Measurements from ENCODE around the gene B3GALT6. TPM values are rescaled to one million over a fixed set of nuclear protein-coding genes. Genes with fewer than 3 reads are reported as not detected.
"Not testable (repeated sequence)": the region's sequence is repeated elsewhere in the genome, so short reads cannot be mapped to it uniquely, and the experiment has no call there.

Gene B3GALT6
- total RNA-seq: 10 to 100 TPM; 21.4 to 23.6 TPM
- 10 to 100 TPM in 2 of 3 donors, 1 to 10 TPM in 1; 8.8 to 24.6 (median 14.6) TPM for polyA plus RNA-seq
- 10.8 to 74.3 (median 34.6) reads per million in 6 experiments for total RNA-seq

GRCh38 chr1:1232208-1232795 is at the start of gene B3GALT6:
TSS of gene B3GALT6 (plus strand) at chr1:1232237. CDS start at chr1:1232279, 42 bp downstream.
- Mint-ChIP-seq H3K36me3 (peaks cover 0 to 11% (median 0%) of the 10 kb centered on the region in 3 donors), H3K27ac (peak within 1 kb of the TSS; percentile 74 to 97 (median 92)), H3K4me3 (peak within 1 kb of the TSS; percentile 83 to 96 (median 91)), H3K27me3 (no peaks in the 10 kb centered on the region), H3K9me3 (no peaks in the 10 kb centered on the region), H3K4me1 (peaks cover 14 to 45% (median 37%) of the 10 kb centered on the region in 4 donors)
- DNase-seq (no peak), ATAC-seq (peak in 1 of 2 donors; percentile 75)
- POLR2A ChIA-PET: interaction anchor here (0.6 to 1.6 kb wide), 5 partner anchors 17 to 74 kb away, joined by 3 to 6 read pairs (median 4); partner anchors contain the start of gene UBE2J2

- Mint-ChIP-seq H3K9me3 (no peaks in the 10 kb centered on the region), H3K27me3 (peaks cover 0 to 12% (median 0%) of the 10 kb centered on the region in 5 donors), H3K27ac (no peak overlapping the region), H3K36me3 (no peaks in the 10 kb centered on the region), H3K4me1 (peaks cover 3 to 15% (median 8%) of the 10 kb centered on the region in 4 donors), H3K4me3 (no peak overlapping the region)
- ATAC-seq: no peak
- DNase-seq: peak in 2 of 10 donors; percentile 9 to 60
- POLR2A ChIA-PET: no interaction called here
Measured at GRCh38 chr1:1182491-1183220, 49.4 kb upstream of the B3GALT6 start.

GRCh38 chr1:1183221-1183747 is 48.8 kb upstream of the B3GALT6 start:
- H3K36me3 Mint-ChIP-seq: no peaks in the 10 kb centered on the region
- no peak overlapping the region for H3K27ac Mint-ChIP-seq
- H3K4me1 Mint-ChIP-seq: peaks cover 3 to 15% (median 8%) of the 10 kb centered on the region in 4 donors
- no peaks in the 10 kb centered on the region for H3K9me3 Mint-ChIP-seq
- H3K27me3 Mint-ChIP-seq: peaks cover 0 to 12% (median 0%) of the 10 kb centered on the region in 5 donors
- peak overlapping the region in 3 of 10 donors; percentile 27 to 39 (median 38) for H3K4me3 Mint-ChIP-seq
- POLR2A ChIA-PET: no interaction called here
- DNase-seq (peak in 1 of 10 donors; percentile 5), ATAC-seq (no peak)

DNA sequence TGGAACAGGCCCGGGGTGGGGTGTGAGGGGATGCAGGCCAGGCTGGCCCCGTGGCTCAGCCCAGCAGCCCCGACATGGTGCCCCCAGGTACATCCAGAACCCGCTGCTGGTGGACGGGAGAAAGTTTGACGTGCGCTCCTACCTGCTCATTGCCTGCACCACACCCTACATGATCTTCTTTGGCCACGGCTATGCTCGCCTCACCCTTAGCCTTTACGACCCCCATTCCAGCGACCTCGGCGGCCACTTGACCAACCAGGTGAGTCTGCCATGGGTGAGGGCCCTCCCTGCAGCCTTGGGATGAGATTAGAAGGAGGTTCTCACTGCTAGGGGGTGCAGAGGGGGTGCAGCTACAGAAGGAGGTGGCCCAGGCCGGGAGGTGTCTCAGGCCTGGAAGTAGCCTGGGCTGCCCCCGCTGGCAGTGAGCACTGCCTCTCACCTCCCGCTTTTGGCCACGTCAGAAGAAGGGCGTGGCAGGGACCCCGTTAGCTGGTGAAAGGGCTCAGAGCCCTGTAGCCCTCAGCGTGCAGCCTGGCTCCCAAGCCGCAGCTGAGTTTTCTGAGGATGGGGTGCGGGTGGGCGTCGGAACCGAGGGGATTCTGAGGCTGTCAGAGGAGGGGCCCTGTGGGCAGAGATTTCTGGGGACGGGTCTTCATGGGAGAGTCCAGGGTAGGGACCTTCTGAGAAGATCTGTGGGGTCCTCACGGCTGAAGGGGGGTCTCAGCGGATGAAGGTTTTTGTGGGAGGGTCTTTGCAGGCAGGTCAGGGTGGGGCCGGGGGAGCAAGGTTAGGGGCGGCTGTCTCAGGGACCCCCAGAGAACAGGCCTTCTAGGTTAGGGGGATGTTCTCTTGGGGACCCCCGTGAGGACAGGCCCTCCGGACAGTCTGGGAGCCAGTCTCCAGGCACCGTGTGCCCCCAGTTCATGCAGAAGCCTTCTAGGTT is 47.9 kb upstream of the B3GALT6 start:
- peak overlapping the region in 1 of 10 donors; percentile 38 for H3K4me3 Mint-ChIP-seq
- H3K27ac Mint-ChIP-seq: no peak overlapping the region
- H3K27me3 Mint-ChIP-seq: peaks cover 0 to 12% (median 0%) of the 10 kb centered on the region in 5 donors
- ATAC-seq (no peak), DNase-seq (no peak)
- peaks cover 0 to 5% (median 0%) of the 10 kb centered on the region in 9 donors for H3K9me3 Mint-ChIP-seq
- POLR2A ChIA-PET: interaction anchor here (0.6 kb wide), 1 partner anchor 67 kb away, joined by 5 read pairs; no protein-coding TSS in a partner anchor
- no peaks in the 10 kb centered on the region for H3K36me3 Mint-ChIP-seq
- H3K4me1 Mint-ChIP-seq: peaks cover 3 to 15% (median 8%) of the 10 kb centered on the region in 4 donors

GRCh38 chr1:1185101-1185765 is 46.8 kb upstream of the B3GALT6 start:
- H3K27ac Mint-ChIP-seq: no peak overlapping the region
- H3K4me3 Mint-ChIP-seq: no peak overlapping the region
- peak in 1 of 10 donors; percentile 45 for DNase-seq
- POLR2A ChIA-PET: interaction anchor here (0.8 kb wide), 1 partner anchor 42 kb away, joined by 3 read pairs; no protein-coding TSS in a partner anchor
- peaks cover 0 to 5% (median 0%) of the 10 kb centered on the region in 9 donors for H3K9me3 Mint-ChIP-seq
- no peak for ATAC-seq
- peaks cover 0 to 12% (median 0%) of the 10 kb centered on the region in 5 donors for H3K27me3 Mint-ChIP-seq
- peaks cover 4 to 15% (median 8%) of the 10 kb centered on the region in 4 donors for H3K4me1 Mint-ChIP-seq
- no peaks in the 10 kb centered on the region for H3K36me3 Mint-ChIP-seq

GRCh38 chr1:1187938-1188337 is 44.1 kb upstream of the B3GALT6 start:
- peaks cover 0 to 7% (median 2%) of the 10 kb centered on the region in 4 donors for H3K4me1 Mint-ChIP-seq
- H3K9me3 Mint-ChIP-seq: peaks cover 0 to 11% (median 5%) of the 10 kb centered on the region in 9 donors
- POLR2A ChIA-PET: interaction anchor here (0.7 kb wide), 1 partner anchor 239 kb away, joined by 3 read pairs; no protein-coding TSS in a partner anchor
- no peak overlapping the region for H3K4me3 Mint-ChIP-seq
- DNase-seq: no peak
- ATAC-seq: no peak
- H3K36me3 Mint-ChIP-seq: peaks cover 0 to 6% (median 0%) of the 10 kb centered on the region in 3 donors
- H3K27ac Mint-ChIP-seq: no peak overlapping the region
- peaks cover 0 to 2% (median 0%) of the 10 kb centered on the region in 5 donors for H3K27me3 Mint-ChIP-seq

DNA sequence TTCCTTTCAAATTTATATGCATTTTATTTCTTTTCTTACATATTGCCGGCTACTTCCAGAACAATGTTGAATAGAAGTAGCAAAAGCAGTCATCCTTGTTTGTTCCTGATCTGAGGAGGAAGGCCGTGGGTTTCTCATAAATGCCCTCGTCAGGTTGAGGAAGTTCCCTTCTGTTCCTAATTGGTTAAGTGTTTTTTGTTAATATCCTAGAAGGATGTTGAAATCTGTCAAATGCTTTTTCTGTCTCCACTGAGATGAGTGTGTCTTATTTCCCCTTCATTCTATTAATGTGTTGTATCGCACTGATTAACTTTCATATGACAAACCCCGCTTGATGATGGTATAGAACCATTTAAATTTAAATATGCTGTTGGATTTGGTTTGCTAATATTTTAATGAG is 42.9 kb upstream of the B3GALT6 start:
- Mint-ChIP-seq H3K27ac (no peak overlapping the region), H3K4me3 (no peak overlapping the region), H3K4me1 (peaks cover 0 to 1% (median 0%) of the 10 kb centered on the region in 4 donors), H3K27me3 (peaks cover 0 to 2% (median 0%) of the 10 kb centered on the region in 5 donors), H3K36me3 (peaks cover 0 to 6% (median 0%) of the 10 kb centered on the region in 3 donors), H3K9me3 (peaks cover 0 to 12% (median 5%) of the 10 kb centered on the region in 9 donors)
- POLR2A ChIA-PET: no interaction called here
- no peak for ATAC-seq
- no peak for DNase-seq

DNA sequence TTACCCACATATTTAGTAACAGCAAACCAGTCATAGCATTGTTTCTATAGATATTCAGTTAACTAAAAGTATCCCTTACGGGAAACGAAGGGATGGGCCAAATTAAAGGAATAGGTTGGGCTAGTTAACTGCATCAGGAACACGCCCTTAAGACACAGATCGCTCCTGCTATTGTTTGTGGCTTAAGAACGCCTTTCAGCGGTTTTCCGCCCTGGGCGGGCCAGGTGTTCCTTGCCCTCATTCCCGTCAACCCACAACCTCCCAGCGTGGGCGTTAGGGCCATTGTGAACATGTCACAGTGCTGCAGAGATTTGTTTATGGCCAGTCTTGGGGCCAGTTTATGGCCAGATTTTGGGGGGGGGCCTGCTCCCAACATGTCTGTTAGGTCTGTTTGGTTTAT is 40.3 kb upstream of the B3GALT6 start:
- Mint-ChIP-seq H3K4me3 (no peak overlapping the region), H3K4me1 (peaks cover 0 to 1% (median 0%) of the 10 kb centered on the region in 4 donors), H3K27ac (no peak overlapping the region), H3K27me3 (peaks cover 0 to 2% (median 0%) of the 10 kb centered on the region in 5 donors), H3K9me3 (peaks cover 0 to 27% (median 10%) of the 10 kb centered on the region in 9 donors), H3K36me3 (peaks cover 0 to 17% (median 2%) of the 10 kb centered on the region in 3 donors)
- ATAC-seq (no peak), DNase-seq (no peak)
- POLR2A ChIA-PET: no interaction called here

- Mint-ChIP-seq H3K4me1 (peaks cover 0 to 2% (median 1%) of the 10 kb centered on the region in 4 donors), H3K36me3 (peaks cover 0 to 17% (median 2%) of the 10 kb centered on the region in 3 donors), H3K27me3 (peaks cover 0 to 2% (median 0%) of the 10 kb centered on the region in 5 donors), H3K27ac (peak overlapping the region in 1 of 10 donors; percentile 32), H3K9me3 (peaks cover 0 to 23% (median 10%) of the 10 kb centered on the region in 9 donors), H3K4me3 (no peak overlapping the region)
- ATAC-seq (no peak), DNase-seq (no peak)
- POLR2A ChIA-PET: no interaction called here
Measured at GRCh38 chr1:1194723-1195122, 37.3 kb upstream of the B3GALT6 start.

DNA sequence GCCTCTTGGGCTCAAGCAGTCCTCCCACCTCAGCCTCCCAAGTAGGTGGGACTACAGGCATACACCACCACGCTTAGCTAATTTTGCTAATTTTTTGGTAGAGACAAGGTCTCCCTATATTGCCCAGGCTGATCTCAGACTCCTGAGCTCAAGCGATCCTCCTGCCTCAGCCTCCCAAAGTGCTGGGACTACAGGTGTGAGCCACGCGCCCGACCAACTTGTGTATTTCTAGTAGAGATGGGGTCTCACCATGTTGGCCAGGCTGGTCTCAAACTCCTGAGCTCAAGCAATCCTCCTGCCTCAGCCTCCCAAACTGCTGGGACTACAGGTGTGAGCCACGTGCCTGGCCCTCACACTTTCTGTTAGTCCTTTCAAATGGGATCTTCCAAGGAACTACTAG is 36.3 kb upstream of the B3GALT6 start:
- H3K4me3 Mint-ChIP-seq, H3K27me3 Mint-ChIP-seq, POLR2A ChIA-PET, ATAC-seq, H3K27ac Mint-ChIP-seq, H3K4me1 Mint-ChIP-seq, DNase-seq: not testable (repeated sequence)
- Mint-ChIP-seq H3K9me3 (peaks cover 0 to 23% (median 10%) of the 10 kb centered on the region in 9 donors), H3K36me3 (peaks cover 0 to 17% (median 2%) of the 10 kb centered on the region in 3 donors)

Measured in naive thymus-derived CD8-positive, alpha-beta T cell (primary cell).